Neural crest cell (in vitro differentiated cells): Measurements from ENCODE around the gene TP73. TPM values are rescaled to one million over a fixed set of nuclear protein-coding genes. Genes with fewer than 3 reads are reported as not detected.

Experiments used
- DNase-seq: peaks from one replicate; pipeline ENCODE4 v3.0.0; 2021; ENCODE audit warnings: low read depth, mixed read lengths, low spot score
- H3K27ac Mint-ChIP-seq: one replicate; pipeline ENCODE4 v1.8.0; 2021; ENCODE audit warnings: mild to moderate bottlenecking, mixed read lengths; ENCODE audit not compliant: unreplicated experiment
- H3K27me3 Mint-ChIP-seq: 2 replicates; pipeline ENCODE4 v1.8.0; 2021; ENCODE audit warnings: low read depth, mild to moderate bottlenecking, mixed read lengths
- H3K36me3 Mint-ChIP-seq: 2 replicates; pipeline ENCODE4 v1.8.0; 2021; ENCODE audit warnings: low read depth, mild to moderate bottlenecking, mixed read lengths
- H3K4me1 Mint-ChIP-seq: 2 replicates; pipeline ENCODE4 v1.8.0; 2021; ENCODE audit warnings: mixed read lengths
- H3K4me3 Mint-ChIP-seq: one replicate; pipeline ENCODE4 v1.8.0; 2021; ENCODE audit warnings: mild to moderate bottlenecking, mixed read lengths
- H3K9me3 Mint-ChIP-seq: 2 replicates; pipeline ENCODE4 v1.8.0; 2021; ENCODE audit warnings: mixed read lengths
- total RNA-seq: library from RNA; stranded (reverse); gene quantifications from 2 replicates; pipeline ENCODE4 v1.2.1, GENCODE V29; 2021
- TF ChIP-seq, protein P1 (sequence below): fragments of 200-600 bp; sonication (generic); conservative IDR thresholded peaks from 2 replicates; pipeline ENCODE4 v1.5.0; 2021; ENCODE audit warnings: antibody characterized with exemption, mild to moderate bottlenecking

TP73 gene
- total RNA-seq, 1 donor from 2014 or later: 1.5 TPM

DNA sequence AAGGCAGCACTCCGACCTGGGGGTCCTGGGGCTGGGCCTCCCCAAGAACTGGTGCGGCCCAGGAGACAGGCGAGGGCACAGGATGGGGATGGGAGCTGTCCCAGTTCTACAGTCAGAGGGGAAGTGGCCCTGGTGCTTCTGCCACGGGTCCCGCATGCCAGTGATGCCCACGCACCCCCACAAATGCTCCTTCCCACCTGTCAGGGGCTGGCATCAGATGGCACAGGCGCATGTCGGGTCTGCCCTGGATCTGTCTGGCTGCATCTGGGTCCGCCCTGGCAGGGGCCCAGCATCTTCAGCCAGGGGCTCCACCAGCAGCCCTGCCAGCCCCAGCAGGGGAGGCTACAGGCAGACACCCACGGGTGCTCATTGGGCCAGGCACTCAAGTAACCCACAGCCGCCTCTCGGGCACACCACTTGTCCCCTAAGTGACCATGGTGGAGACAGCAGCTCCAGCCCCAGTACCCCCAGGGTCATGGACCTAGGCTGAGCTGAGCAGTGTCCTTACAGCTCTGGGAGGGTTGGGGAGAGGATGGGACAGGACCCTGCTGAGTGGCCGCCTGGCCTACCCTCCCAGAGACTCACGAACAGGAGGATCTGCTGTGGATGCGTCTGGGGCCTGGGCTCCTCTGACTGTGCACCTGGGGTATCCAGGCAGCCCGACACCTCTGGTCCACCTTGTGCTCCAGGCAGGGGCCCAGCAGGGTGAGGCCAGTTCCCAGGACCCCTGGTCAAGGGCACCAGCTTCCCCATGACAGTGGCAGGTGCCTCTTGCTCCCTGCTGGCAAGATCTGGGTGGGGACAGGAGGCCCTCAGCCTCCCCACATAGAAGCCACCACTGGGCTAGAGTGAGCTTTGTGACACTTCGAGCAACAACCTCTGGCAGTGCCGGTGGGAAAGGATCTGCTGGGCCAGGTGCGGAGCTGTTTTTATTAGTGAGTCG lies 125.6 kb downstream of the TP73 start:
- DNase-seq: no peak
- no peak overlapping the region for H3K4me3 Mint-ChIP-seq
- H3K9me3 Mint-ChIP-seq: no peaks in the 10 kb centered on the region
- no peaks in the 10 kb centered on the region for H3K27me3 Mint-ChIP-seq
- peaks cover 11% of the 10 kb centered on the region for H3K4me1 Mint-ChIP-seq
- TF ChIP-seq, protein P1, sequence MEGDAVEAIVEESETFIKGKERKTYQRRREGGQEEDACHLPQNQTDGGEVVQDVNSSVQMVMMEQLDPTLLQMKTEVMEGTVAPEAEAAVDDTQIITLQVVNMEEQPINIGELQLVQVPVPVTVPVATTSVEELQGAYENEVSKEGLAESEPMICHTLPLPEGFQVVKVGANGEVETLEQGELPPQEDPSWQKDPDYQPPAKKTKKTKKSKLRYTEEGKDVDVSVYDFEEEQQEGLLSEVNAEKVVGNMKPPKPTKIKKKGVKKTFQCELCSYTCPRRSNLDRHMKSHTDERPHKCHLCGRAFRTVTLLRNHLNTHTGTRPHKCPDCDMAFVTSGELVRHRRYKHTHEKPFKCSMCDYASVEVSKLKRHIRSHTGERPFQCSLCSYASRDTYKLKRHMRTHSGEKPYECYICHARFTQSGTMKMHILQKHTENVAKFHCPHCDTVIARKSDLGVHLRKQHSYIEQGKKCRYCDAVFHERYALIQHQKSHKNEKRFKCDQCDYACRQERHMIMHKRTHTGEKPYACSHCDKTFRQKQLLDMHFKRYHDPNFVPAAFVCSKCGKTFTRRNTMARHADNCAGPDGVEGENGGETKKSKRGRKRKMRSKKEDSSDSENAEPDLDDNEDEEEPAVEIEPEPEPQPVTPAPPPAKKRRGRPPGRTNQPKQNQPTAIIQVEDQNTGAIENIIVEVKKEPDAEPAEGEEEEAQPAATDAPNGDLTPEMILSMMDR: no peak
- H3K36me3 Mint-ChIP-seq: peaks cover 9% of the 10 kb centered on the region
- H3K27ac Mint-ChIP-seq: no peak overlapping the region

DNA sequence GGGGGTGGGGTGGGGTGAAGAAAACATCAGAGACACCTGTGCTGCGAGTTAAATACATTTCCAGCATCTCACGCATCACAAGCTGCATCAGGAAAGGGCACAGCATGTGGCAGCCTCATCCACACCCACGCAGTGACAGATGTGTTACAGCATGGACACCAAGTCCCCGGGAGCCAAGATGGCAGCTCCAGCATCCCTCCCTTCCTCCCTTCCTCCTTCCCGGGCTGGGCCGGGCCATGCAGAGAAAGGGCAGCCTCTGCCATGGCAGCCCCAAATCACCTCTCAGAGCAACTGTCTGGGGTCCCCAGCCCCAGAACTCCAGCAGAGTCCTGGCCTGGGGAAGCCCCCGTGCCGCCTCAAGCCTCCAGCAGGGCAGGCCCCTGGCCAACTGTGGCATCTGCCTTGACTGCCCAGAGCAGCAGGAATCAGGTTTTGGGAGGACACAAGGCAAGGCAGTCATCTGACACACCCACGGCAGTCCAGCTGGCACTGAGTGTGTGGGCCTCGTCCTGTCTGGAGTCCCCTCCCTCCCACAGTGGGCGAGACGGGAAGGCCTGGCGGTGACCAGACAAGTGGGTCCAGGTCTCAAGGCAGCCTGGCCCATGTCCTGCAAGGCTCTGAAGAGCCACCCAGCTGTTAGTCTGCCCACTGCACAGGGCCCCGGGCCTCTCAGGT lies 126.4 kb downstream of the TP73 start:
- Mint-ChIP-seq H3K4me1 (peaks cover 11% of the 10 kb centered on the region), H3K27me3 (no peaks in the 10 kb centered on the region), H3K27ac (no peak overlapping the region), H3K9me3 (no peaks in the 10 kb centered on the region), H3K36me3 (peaks cover 9% of the 10 kb centered on the region), H3K4me3 (no peak overlapping the region)
- TF ChIP-seq, protein P1: no peak
- DNase-seq: no peak

DNA sequence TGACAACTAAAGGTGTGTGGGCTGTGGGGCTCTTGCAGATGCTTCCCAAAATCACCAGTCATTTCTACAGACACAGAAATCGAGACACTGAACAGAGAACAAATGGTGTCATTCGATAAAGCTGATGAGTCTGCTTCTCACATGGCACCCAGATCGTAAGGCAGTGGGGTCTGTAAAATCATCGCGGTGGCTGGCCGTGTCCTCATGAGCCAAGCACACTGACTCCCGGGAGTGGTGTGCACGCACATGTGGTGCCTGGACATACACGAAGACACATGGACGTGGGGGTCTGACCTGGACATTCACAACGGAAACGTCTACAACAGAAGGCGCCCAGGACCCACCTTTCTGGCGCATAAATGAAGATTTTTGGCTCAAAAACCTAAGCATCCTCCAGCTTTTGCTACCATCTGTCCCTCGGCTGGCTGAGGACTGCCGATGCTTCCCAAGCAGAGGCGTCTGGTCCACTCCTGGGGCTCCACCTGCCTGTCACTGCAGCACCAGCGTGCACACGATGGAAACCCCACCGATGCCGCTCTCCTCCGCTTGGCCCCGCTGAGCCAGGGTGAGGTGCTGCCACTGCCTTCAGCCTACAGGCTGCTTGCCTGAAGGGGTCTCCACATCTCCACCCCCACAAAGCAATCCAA lies 127.1 kb downstream of the TP73 start:
- Mint-ChIP-seq H3K27ac (no peak overlapping the region), H3K4me3 (no peak overlapping the region), H3K36me3 (peaks cover 15% of the 10 kb centered on the region), H3K4me1 (peaks cover 11% of the 10 kb centered on the region), H3K9me3 (no peaks in the 10 kb centered on the region), H3K27me3 (no peaks in the 10 kb centered on the region)
- TF ChIP-seq, protein P1: no peak
- no peak for DNase-seq

DNA sequence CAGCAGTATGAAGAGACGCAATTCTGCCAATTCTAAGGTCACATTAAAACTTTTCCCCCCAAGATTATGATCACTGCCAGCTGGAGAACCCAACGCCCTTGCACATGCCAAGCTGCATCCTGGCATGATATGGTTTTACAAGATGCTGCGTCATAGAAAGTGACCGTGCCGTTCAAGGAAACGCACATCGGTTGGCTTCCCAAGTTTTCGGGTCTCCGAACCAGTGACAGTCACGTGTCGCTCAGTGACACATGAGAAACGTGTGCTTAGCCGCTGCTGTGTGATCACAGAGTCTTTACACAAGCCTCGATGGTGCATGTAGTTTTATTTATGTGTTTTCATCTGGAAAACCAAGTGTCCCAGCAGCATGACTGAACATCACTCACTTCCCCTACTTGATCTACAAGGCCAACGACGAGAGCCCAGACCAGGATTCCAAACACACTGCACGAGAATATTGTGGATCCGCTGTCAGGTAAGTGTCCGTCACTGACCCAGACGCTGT lies 127.6 kb downstream of the TP73 start:
- TF ChIP-seq, protein P1: no peak
- Mint-ChIP-seq H3K27me3 (no peaks in the 10 kb centered on the region), H3K9me3 (no peaks in the 10 kb centered on the region), H3K27ac (no peak overlapping the region), H3K4me3 (no peak overlapping the region), H3K4me1 (peaks cover 10% of the 10 kb centered on the region), H3K36me3 (peaks cover 16% of the 10 kb centered on the region)
- DNase-seq: no peak

DNA sequence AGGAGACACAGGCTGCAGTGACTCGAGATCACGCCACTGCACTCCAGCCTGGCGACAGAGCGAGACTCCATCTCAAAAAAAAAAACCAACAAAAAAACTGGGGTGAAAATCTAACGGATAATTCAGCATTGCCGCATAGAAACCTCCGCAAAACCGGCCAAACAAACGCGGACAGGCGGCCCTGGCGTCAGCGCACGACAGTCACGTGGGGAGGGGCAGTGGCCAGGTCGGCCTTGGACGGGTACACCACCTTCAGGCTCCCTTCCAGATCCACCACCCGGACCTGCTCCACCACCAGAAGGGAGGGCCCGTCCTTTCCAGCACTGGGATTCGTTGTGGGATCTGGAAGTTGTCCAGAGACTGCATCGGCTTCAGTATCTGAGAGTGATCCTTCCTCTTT lies 128.6 kb downstream of the TP73 start:
- Mint-ChIP-seq H3K36me3 (peaks cover 16% of the 10 kb centered on the region), H3K9me3 (no peaks in the 10 kb centered on the region)
- DNase-seq: no peak

More for the DNA sequence above, 128.6 kb downstream of the TP73 start:
- TF ChIP-seq, protein P1: no peak
- no peak overlapping the region for H3K27ac Mint-ChIP-seq
- H3K4me1 Mint-ChIP-seq: peaks cover under 1% of the 10 kb centered on the region
- H3K4me3 Mint-ChIP-seq: no peak overlapping the region
- no peaks in the 10 kb centered on the region for H3K27me3 Mint-ChIP-seq
